Natural killer cell (primary cell): ENCODE data around the gene GEMIN5. TPM values are rescaled to one million over a fixed set of nuclear protein-coding genes. Genes with fewer than 3 reads are reported as not detected.

Source experiments
- ATAC-seq, 3 donors: fragments of 150-1000 bp in 2 of 3; fragments of 200-7000 bp in 1 of 3; cut with Tn5 transposase; 1 replicate in 1 of 3; 2 replicates in 2 of 3; pipeline ENCODE4 v1.10.0; 2021; ENCODE audit warnings: mild to moderate bottlenecking in 2 of 3, moderate library complexity in 2 of 3
- DNase-seq, 2 donors: peaks; one replicate each; pipeline versions ENCODE4 v3.0.0 to v3.0.0-alpha.2; 2013 to 2021; ENCODE audit warnings: mixed read lengths in 1 of 2
- H3K27ac ChIP-seq: one replicate; pipeline ENCODE4 v1.5.1; 2013; ENCODE audit warnings: mild to moderate bottlenecking, low read length
- H3K27me3 ChIP-seq: one replicate; pipeline ENCODE4 v1.6.1; 2013; ENCODE audit warnings: low read length; ENCODE audit not compliant: control insufficient read depth, insufficient read depth
- H3K36me3 ChIP-seq: one replicate; pipeline ENCODE4 v1.6.1; 2013; ENCODE audit warnings: low read length; ENCODE audit not compliant: control insufficient read depth, insufficient read depth
- H3K4me1 ChIP-seq: one replicate; pipeline ENCODE4 v1.6.1; 2013; ENCODE audit warnings: low read length; ENCODE audit not compliant: control insufficient read depth, insufficient read depth
- H3K4me3 ChIP-seq: one replicate; pipeline ENCODE4 v1.5.1; 2013; ENCODE audit warnings: low read length
- H3K9me3 ChIP-seq: one replicate; pipeline ENCODE4 v1.6.1; 2013; ENCODE audit warnings: low read length; ENCODE audit not compliant: control insufficient read depth, insufficient read depth
- H3K27ac Mint-ChIP-seq, 2 donors: one replicate each; pipeline ENCODE4 v1.8.0; 2022; ENCODE audit warnings: mild to moderate bottlenecking in 2 of 2, mixed read lengths in 2 of 2, moderate library complexity in 1 of 2
- H3K27me3 Mint-ChIP-seq, 2 donors: one replicate each; pipeline ENCODE4 v1.8.0; 2022; ENCODE audit warnings: low read depth in 2 of 2, mixed read lengths in 2 of 2
- H3K36me3 Mint-ChIP-seq: one replicate; pipeline ENCODE4 v1.8.0; 2022; ENCODE audit warnings: mixed read lengths
- H3K4me1 Mint-ChIP-seq, 2 donors: one replicate each; pipeline ENCODE4 v1.8.0; 2022; ENCODE audit warnings: mixed read lengths in 2 of 2
- H3K4me3 Mint-ChIP-seq: one replicate; pipeline ENCODE4 v1.8.0; 2022; ENCODE audit warnings: mild to moderate bottlenecking, moderate library complexity, mixed read lengths
- H3K9me3 Mint-ChIP-seq, 2 donors: one replicate each; pipeline ENCODE4 v1.8.0; 2022; ENCODE audit warnings: mixed read lengths in 2 of 2
- WGBS: methylation state at CpG from one replicate; pipeline ENCODE4 v1.1.7; 2013; ENCODE audit warnings: missing lambda C conversion rate; ENCODE audit not compliant: insufficient coverage; 5-methylcytosine and 5-hydroxymethylcytosine counted together
- intact Hi-C: fragments of 100-400 bp; cut with micrococcal nuclease; formaldehyde crosslinking; loops from one replicate; pipeline ENCODE4 v1.14.2; 2022
- total RNA-seq, 4 donors: library from RNA; stranded (reverse); fragments of 120-200 nt in 1 of 4; gene quantifications; one replicate each; pipeline versions ENCODE4 v1.2.3 to v1.2.4, GENCODE V29; 2013 to 2022
- TF ChIP-seq, protein P1 (sequence below): fragments of 200-600 bp; IDR thresholded peaks from one replicate; pipeline ENCODE4 v1.8.0; 2022; ENCODE audit warnings: antibody characterized with exemption

Gene GEMIN5
- total RNA-seq, 3 donors from 2014 or later (not counting 1 experiment from before 2014, with no cell fraction given): 6.3 to 12.7 (median 7.8) TPM

DNA sequence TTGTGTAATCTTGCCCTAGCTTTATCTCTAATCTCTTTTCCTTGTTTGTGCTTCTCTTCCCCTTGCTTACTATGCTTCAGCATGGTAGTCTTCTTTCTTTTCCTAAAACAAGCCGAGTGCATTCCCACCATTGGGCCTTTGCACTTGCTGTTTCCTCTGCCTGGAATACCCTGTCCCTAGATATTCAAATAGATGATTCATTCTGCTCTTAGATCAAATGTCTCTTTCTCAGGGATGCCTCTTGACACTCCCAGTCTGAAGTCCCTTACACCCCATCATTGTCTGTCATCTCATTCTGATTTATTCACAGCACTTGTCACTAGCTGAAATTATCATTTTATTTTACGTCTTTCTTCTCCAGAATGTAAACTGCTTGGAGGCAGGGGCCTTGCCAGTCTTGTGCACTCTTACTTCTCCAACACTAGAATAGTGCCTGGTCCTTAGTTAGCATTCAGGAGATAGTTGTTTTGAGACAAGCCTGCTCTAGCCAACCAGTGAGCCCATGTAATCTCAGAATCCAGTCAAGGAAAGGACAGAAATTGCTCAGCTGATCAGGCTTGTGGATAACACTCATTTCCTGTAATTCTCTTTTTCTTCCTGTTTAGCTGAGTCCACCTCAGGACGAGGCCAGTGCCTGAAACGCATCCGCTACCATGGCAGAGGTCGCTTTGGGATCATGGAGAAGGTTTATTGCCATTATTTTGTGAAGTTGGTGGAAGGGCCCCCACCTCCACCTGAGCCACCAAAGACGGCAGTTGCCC is 28.2 kb upstream of the GEMIN5 start:
- H3K36me3 Mint-ChIP-seq: no peaks in the 10 kb centered on the region

DNA sequence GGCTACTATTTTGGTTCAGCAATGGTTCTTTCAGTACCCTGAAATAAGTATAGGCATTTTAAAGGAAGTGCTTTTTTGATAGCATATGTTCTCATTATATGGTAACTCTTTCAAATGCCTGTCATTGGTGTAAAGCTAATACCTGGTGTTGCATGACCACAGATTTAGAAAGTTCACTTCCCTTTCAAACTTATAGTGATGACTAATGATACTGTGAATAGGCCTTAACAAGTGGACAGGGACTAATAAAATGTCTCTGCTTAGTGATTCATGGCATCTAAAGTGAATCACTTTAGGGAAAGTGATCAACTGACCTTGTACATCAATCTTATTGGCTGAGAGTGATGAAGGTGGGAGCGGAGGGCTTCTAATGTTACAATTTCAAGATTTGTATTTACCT is 24.5 kb upstream of the GEMIN5 start:
- Histone ChIP-seq H3K36me3 (peaks cover 53% of the 10 kb centered on the region), H3K27ac (no peak overlapping the region), H3K9me3 (no peaks in the 10 kb centered on the region), H3K4me3 (no peak overlapping the region), H3K27me3 (no peaks in the 10 kb centered on the region), H3K4me1 (no peaks in the 10 kb centered on the region)
- Mint-ChIP-seq H3K4me3 (no peak overlapping the region), H3K27ac (no peak overlapping the region), H3K4me1 (peaks cover 14 to 23% of the 10 kb centered on the region in 2 donors), H3K9me3 (no peaks in the 10 kb centered on the region), H3K36me3 (no peaks in the 10 kb centered on the region), H3K27me3 (no peaks in the 10 kb centered on the region)
- no peak for ATAC-seq
- no CpG with 5 or more reads among the region's 1 CpG for WGBS
- no peak for DNase-seq
- TF ChIP-seq, protein P1, sequence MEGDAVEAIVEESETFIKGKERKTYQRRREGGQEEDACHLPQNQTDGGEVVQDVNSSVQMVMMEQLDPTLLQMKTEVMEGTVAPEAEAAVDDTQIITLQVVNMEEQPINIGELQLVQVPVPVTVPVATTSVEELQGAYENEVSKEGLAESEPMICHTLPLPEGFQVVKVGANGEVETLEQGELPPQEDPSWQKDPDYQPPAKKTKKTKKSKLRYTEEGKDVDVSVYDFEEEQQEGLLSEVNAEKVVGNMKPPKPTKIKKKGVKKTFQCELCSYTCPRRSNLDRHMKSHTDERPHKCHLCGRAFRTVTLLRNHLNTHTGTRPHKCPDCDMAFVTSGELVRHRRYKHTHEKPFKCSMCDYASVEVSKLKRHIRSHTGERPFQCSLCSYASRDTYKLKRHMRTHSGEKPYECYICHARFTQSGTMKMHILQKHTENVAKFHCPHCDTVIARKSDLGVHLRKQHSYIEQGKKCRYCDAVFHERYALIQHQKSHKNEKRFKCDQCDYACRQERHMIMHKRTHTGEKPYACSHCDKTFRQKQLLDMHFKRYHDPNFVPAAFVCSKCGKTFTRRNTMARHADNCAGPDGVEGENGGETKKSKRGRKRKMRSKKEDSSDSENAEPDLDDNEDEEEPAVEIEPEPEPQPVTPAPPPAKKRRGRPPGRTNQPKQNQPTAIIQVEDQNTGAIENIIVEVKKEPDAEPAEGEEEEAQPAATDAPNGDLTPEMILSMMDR: no peak
- intact Hi-C loops: no loop called here

More for the DNA sequence above, 28.2 kb upstream of the GEMIN5 start:
- TF ChIP-seq, protein P1: no peak
- H3K27ac Mint-ChIP-seq: peak overlapping the region in 1 of 2 donors; percentile 34
- Histone ChIP-seq H3K9me3 (no peaks in the 10 kb centered on the region), H3K27ac (no peak overlapping the region), H3K36me3 (peaks cover 33% of the 10 kb centered on the region), H3K4me1 (no peaks in the 10 kb centered on the region), H3K4me3 (no peak overlapping the region), H3K27me3 (no peaks in the 10 kb centered on the region)
- H3K4me3 Mint-ChIP-seq: no peak overlapping the region
- H3K4me1 Mint-ChIP-seq: peaks cover 14 to 23% of the 10 kb centered on the region in 2 donors
- no peaks in the 10 kb centered on the region for H3K9me3 Mint-ChIP-seq
- DNase-seq (no peak), ATAC-seq (no peak)
- intact Hi-C loops: no loop called here
- H3K27me3 Mint-ChIP-seq: no peaks in the 10 kb centered on the region
- WGBS: 96% methylated on average over 4 of the region's 7 CpGs

DNA sequence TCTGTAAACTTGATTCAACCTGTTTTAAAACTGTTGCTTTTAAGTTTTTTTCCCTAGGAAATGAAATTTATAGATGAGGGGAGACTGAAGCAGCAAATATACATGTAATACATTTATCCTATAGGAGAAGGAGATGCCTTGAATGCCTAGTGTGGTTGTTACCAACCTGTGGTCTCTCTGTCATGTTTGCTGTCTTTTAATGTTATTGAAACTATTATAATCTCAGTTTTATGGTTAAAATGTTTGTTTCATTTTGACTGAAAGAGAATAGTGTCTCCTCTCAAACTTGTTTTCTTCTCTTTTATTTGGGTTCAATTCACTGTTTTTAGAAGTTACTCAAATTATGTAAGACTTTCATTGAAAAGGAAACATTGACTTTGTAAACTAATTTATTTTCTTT is 18.7 kb upstream of the GEMIN5 start:
- DNase-seq (no peak), ATAC-seq (no peak)
- Histone ChIP-seq H3K9me3 (no peaks in the 10 kb centered on the region), H3K36me3 (peaks cover 40% of the 10 kb centered on the region), H3K4me3 (no peak overlapping the region), H3K27me3 (no peaks in the 10 kb centered on the region), H3K4me1 (no peaks in the 10 kb centered on the region), H3K27ac (no peak overlapping the region)
- H3K27ac Mint-ChIP-seq: peak overlapping the region in 1 of 2 donors; percentile 23
- H3K4me3 Mint-ChIP-seq: no peak overlapping the region
- TF ChIP-seq, protein P1: no peak
- no peaks in the 10 kb centered on the region for H3K27me3 Mint-ChIP-seq
- peaks cover 6 to 7% of the 10 kb centered on the region in 2 donors for H3K4me1 Mint-ChIP-seq
- H3K9me3 Mint-ChIP-seq: no peaks in the 10 kb centered on the region
- intact Hi-C loops: no loop called here
- no peaks in the 10 kb centered on the region for H3K36me3 Mint-ChIP-seq

DNA sequence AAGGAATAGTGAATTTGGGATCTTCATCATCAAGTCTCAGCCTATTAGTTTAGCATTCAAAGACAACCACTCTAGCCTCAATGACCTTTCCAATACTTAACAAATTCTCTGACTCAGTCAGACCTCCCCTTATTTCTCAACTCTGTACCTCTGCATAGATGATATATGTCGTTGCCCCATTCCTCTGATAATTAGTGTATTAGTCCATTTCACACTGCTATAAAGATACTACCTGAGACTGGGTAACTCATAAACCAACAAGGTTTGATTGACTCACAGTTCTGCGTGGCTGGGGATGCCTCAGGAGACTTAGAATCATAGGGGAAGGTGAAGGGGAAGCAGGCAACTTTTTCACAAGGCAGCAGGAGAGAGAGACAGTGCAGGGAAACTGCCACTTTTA is 11.8 kb upstream of the GEMIN5 start:
- H3K36me3 Mint-ChIP-seq: no peaks in the 10 kb centered on the region
- Histone ChIP-seq H3K9me3 (no peaks in the 10 kb centered on the region), H3K4me1 (no peaks in the 10 kb centered on the region), H3K4me3 (no peak overlapping the region), H3K36me3 (peaks cover 6% of the 10 kb centered on the region), H3K27ac (no peak overlapping the region), H3K27me3 (no peaks in the 10 kb centered on the region)
- peaks cover 31 to 32% of the 10 kb centered on the region in 2 donors for H3K4me1 Mint-ChIP-seq
- no peaks in the 10 kb centered on the region for H3K9me3 Mint-ChIP-seq
- no peaks in the 10 kb centered on the region for H3K27me3 Mint-ChIP-seq
- intact Hi-C loops: no loop called here
- H3K4me3 Mint-ChIP-seq: no peak overlapping the region
- TF ChIP-seq, protein P1: no peak
- peak overlapping the region; percentile 1 to 21 for H3K27ac Mint-ChIP-seq
- ATAC-seq (no peak), DNase-seq (no peak)
- WGBS: 84% methylated on average over 2 of the region's 2 CpGs
